MCF 10A (cell line): Measurements from ENCODE around the gene MGAT1. TPM values are rescaled to one million over a fixed set of nuclear protein-coding genes. Genes with fewer than 3 reads are reported as not detected.

Experiments used
- BruUV-seq: library from RNA; stranded (reverse); fragments of 400-500 nt; replicated peaks from 2 replicates; lab custom pipeline; 2021; lab: Mats Ljungman, UMichigan
- CTCF ChIA-PET: fragments of 300-600 bp; sonication (Branson Sonifier 250); formaldehyde crosslinking; extraction: SDS; loops from one replicate; lab custom pipeline; 2021; ENCODE audit warnings: antibody characterized with exemption, inconsistent platforms; lab: Yijun Ruan, JAX
- POLR2A ChIA-PET: fragments of 300-600, 350-650 bp; sonication (Branson Sonifier 250); formaldehyde crosslinking; extraction: SDS; loops from one replicate; lab custom pipeline; 2020; ENCODE audit warnings: antibody characterized with exemption, inconsistent platforms; lab: Yijun Ruan, JAX
- DNase-seq: peaks from one replicate; pipeline ENCODE4 v3.0.0-alpha.2; 2018; ENCODE audit not compliant: unreplicated experiment
- H3K27ac Mint-ChIP-seq: one replicate; pipeline ENCODE4 v1.8.0; 2022; ENCODE audit warnings: mild to moderate bottlenecking, low read depth, mixed read lengths; ENCODE audit not compliant: unreplicated experiment
- H3K27me3 Mint-ChIP-seq: one replicate; pipeline ENCODE4 v1.8.0; 2022; ENCODE audit warnings: mixed read lengths; ENCODE audit not compliant: insufficient read depth, unreplicated experiment
- H3K36me3 Mint-ChIP-seq: one replicate; pipeline ENCODE4 v1.8.0; 2022; ENCODE audit warnings: mild to moderate bottlenecking, moderate library complexity, mixed read lengths; ENCODE audit not compliant: insufficient read depth, unreplicated experiment
- H3K4me1 Mint-ChIP-seq: one replicate; pipeline ENCODE4 v1.8.0; 2022; ENCODE audit warnings: mixed read lengths; ENCODE audit not compliant: insufficient read depth, unreplicated experiment
- H3K4me3 Mint-ChIP-seq: one replicate; pipeline ENCODE4 v1.8.0; 2022; ENCODE audit warnings: mild to moderate bottlenecking, moderate library complexity, mixed read lengths; ENCODE audit not compliant: unreplicated experiment
- H3K9me3 Mint-ChIP-seq: one replicate; pipeline ENCODE4 v1.8.0; 2022; ENCODE audit warnings: mixed read lengths; ENCODE audit not compliant: unreplicated experiment
- intact Hi-C: fragments of 100-400 bp; cut with micrococcal nuclease; formaldehyde crosslinking; loops from 2 replicates; pipeline ENCODE4 v1.14.1; 2022
- total RNA-seq: library from RNA; stranded (reverse); gene quantifications from 2 replicates; pipeline ENCODE4 v1.2.3, GENCODE V29; 2022
- TF ChIP-seq, protein P1 (sequence below): fragments of 200-600 bp; IDR thresholded peaks from one replicate; pipeline ENCODE4 v1.8.0; 2022; ENCODE audit warnings: antibody characterized with exemption, mild to moderate bottlenecking; ENCODE audit not compliant: unreplicated experiment

MGAT1 gene
- total RNA-seq, 1 experiment from 2014 or later: 135 TPM

DNA sequence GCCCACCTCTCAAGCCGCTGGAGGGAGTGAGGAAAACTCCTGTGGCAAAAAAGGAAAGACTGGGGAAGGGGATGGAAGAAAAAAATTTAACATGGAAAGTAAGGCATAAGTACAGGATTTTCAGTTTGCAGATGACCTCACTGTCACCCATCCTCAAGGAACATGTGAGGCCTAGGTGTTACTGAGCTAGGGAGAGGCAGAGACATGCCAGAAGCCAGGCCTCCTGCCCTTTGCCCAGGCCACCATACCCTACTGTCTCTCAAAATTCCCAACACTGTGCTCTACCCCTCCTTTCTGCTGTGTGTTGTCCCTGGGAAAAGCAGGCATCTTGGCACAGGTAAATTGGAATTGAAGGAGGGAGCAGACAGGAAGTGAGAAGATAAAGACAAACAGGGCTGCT is 4.4 kb upstream of the MGAT1 start:
- Mint-ChIP-seq H3K9me3 (no peaks in the 10 kb centered on the region), H3K27me3 (no peaks in the 10 kb centered on the region), H3K4me1 (peaks cover 54% of the 10 kb centered on the region), H3K27ac (peak overlapping the region; percentile 16), H3K36me3 (peaks cover 32% of the 10 kb centered on the region), H3K4me3 (peak overlapping the region; percentile 80)
- ChIA-PET CTCF (interaction anchor here (0.5 to 1.6 kb wide), 2 partner anchors 9 to 61 kb away, joined by 3 to 6 read pairs; no protein-coding TSS in a partner anchor), POLR2A (interaction anchor here (0.6 to 6.6 kb wide), 4 partner anchors 18 to 866 kb away, joined by 4 to 77 read pairs (median 4); no protein-coding TSS in a partner anchor)
- BruUV-seq: no TSS peak
- DNase-seq: no peak
- intact Hi-C loops: no loop called here
- TF ChIP-seq, protein P1, sequence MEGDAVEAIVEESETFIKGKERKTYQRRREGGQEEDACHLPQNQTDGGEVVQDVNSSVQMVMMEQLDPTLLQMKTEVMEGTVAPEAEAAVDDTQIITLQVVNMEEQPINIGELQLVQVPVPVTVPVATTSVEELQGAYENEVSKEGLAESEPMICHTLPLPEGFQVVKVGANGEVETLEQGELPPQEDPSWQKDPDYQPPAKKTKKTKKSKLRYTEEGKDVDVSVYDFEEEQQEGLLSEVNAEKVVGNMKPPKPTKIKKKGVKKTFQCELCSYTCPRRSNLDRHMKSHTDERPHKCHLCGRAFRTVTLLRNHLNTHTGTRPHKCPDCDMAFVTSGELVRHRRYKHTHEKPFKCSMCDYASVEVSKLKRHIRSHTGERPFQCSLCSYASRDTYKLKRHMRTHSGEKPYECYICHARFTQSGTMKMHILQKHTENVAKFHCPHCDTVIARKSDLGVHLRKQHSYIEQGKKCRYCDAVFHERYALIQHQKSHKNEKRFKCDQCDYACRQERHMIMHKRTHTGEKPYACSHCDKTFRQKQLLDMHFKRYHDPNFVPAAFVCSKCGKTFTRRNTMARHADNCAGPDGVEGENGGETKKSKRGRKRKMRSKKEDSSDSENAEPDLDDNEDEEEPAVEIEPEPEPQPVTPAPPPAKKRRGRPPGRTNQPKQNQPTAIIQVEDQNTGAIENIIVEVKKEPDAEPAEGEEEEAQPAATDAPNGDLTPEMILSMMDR: no peak

DNA sequence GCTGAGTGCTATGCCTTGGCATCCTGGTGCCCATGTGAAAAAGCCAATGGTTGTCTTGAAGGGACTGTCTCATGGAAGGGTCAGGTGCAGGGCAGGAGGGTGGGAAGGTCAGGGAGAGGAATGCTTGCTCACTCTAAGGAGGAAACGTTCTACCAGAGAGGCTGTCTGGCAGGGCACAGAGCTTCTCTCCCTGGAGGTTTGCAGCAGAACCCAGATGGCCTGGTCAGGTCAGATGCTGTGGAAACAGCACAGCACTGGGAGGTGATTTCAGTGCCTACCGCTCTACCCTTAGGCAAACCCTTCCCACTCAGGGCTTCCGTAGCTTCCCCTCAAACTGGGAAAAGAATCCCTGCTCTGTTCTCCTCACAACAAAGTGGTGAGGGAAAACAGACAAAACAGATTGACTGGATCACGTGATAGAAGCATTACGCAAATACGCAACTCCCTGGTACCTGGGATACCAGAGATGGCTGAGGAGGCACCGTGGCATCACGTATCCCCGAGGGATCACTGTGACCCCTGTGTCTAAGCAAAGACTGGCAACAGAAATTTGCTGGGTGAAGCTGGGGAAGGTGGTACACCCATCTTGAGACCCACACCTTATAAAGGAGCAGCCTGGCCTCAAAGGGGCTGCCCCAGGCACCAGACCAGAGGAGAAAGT is 3.9 kb upstream of the MGAT1 start:
- no peak for DNase-seq
- no peaks in the 10 kb centered on the region for H3K9me3 Mint-ChIP-seq
- peaks cover 51% of the 10 kb centered on the region for H3K4me1 Mint-ChIP-seq
- H3K36me3 Mint-ChIP-seq: peaks cover 35% of the 10 kb centered on the region
- intact Hi-C loops: no loop called here
- ChIA-PET CTCF (interaction anchor here (1.6 kb wide), 1 partner anchor 62 kb away, joined by 6 read pairs; no protein-coding TSS in a partner anchor), POLR2A (interaction anchor here (0.6 to 1.2 kb wide), 3 partner anchors 63 to 417 kb away, joined by 3 to 5 read pairs (median 4); no protein-coding TSS in a partner anchor)
- H3K27ac Mint-ChIP-seq: peak overlapping the region; percentile 16
- no TSS peak for BruUV-seq
- no peak overlapping the region for H3K4me3 Mint-ChIP-seq
- TF ChIP-seq, protein P1: no peak
- no peaks in the 10 kb centered on the region for H3K27me3 Mint-ChIP-seq

DNA sequence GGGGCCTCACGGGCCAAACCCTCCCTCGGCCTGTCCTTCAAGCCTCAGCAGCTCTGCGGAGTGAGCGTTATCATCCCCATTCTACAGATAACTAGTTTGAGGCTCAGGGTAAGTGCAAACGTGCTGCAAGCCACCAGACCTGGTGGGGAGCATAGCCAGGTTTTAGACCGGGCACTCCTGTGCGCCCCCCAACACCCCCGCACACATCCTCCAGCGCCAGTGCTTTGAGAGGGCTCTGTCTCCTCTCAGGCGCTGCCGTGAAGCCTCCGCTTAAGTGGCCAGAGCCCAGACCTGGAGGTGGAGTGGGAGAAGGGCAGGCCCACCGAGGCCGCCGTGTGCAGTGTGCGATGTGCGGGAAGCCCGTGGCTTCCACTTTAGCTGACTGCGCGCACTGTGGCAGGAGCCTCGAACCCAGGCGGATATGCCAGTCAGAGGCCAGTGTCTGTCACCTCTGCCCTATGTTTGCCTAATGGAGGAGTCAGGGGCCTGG is 1.6 kb upstream of the MGAT1 start:
- Mint-ChIP-seq H3K27ac (no peak overlapping the region), H3K9me3 (no peaks in the 10 kb centered on the region), H3K4me1 (peaks cover 61% of the 10 kb centered on the region), H3K36me3 (peaks cover 48% of the 10 kb centered on the region), H3K4me3 (peak overlapping the region; percentile 75), H3K27me3 (no peaks in the 10 kb centered on the region)
- CTCF ChIA-PET: interaction anchor here (0.5 to 0.6 kb wide), 3 partner anchors 371 to 478 kb away, joined by 3 to 6 read pairs (median 4); no protein-coding TSS in a partner anchor
- no peak for DNase-seq
- POLR2A ChIA-PET: interaction anchor here (1.3 kb wide), 2 partner anchors 48 to 65 kb away, joined by 3 read pairs; no protein-coding TSS in a partner anchor
- TF ChIP-seq, protein P1: no peak
- intact Hi-C loops: loop anchor here (5.0 kb wide), 1 partner anchor 383 kb away; no protein-coding TSS in a partner anchor
- no TSS peak for BruUV-seq
